Heart left ventricle (tissue), 16 donors: ENCODE data around the gene COMMD4. TPM values are rescaled to one million over a fixed set of nuclear protein-coding genes. Genes with fewer than 3 reads are reported as not detected.

Experiments used
- ATAC-seq, 4 donors: fragments of 200-7000 bp; cut with Tn5 transposase; one replicate each; pipeline ENCODE4 v1.9.1; 2020 to 2022; ENCODE audit warnings: moderate library complexity in 4 of 4, mild to moderate bottlenecking in 3 of 4, moderate number of reproducible peaks in 1 of 4
- DNase-seq, 5 donors: peaks; one replicate each; pipeline ENCODE4 v3.0.0-alpha.2; 2020
- H3K27ac ChIP-seq, 12 donors: fragments of 200-600 bp; sonication (generic) in 4 of 12; one replicate each; pipeline versions ENCODE4 v1.5.0 to v1.8.0; 2016 to 2022; ENCODE audit warnings: mild to moderate bottlenecking in 2 of 12
- H3K27me3 ChIP-seq, 9 donors: fragments of 200-600 bp; sonication (generic) in 2 of 9; one replicate each; pipeline versions ENCODE4 v1.5.1 to v1.8.0; 2016 to 2022; ENCODE audit warnings: mild to moderate bottlenecking in 3 of 9
- H3K36me3 ChIP-seq, 9 donors: fragments of 200-600 bp; sonication (generic) in 2 of 9; one replicate each; pipeline versions ENCODE4 v1.5.0 to v1.8.0; 2018 to 2022; ENCODE audit warnings: mild to moderate bottlenecking in 2 of 9
- H3K4me1 ChIP-seq, 12 donors: fragments of 200-600 bp; sonication (generic) in 4 of 12; one replicate each; pipeline versions ENCODE4 v1.5.0 to v1.8.0; 2016 to 2022; ENCODE audit warnings: mild to moderate bottlenecking in 3 of 12
- H3K4me3 ChIP-seq, 12 donors: fragments of 200-600 bp; sonication (generic) in 4 of 12; one replicate each; pipeline versions ENCODE4 v1.5.0 to v1.8.0; 2017 to 2022; ENCODE audit warnings: mild to moderate bottlenecking in 9 of 12, moderate library complexity in 4 of 12
- H3K9me3 ChIP-seq, 12 donors: fragments of 200-600 bp; sonication (generic) in 4 of 12; one replicate each; pipeline versions ENCODE4 v1.5.0 to v1.8.0; 2016 to 2022; ENCODE audit warnings: mild to moderate bottlenecking in 1 of 12
- CTCF ChIP-seq, 12 donors: fragments of 200-600 bp; sonication (generic) in 4 of 12; IDR thresholded peaks; one replicate each; pipeline versions ENCODE4 v1.5.0 to v1.8.0; 2018 to 2022; ENCODE audit warnings: antibody characterized with exemption in 12 of 12, mild to moderate bottlenecking in 5 of 12
- POLR2A ChIP-seq, 2 donors: fragments of 450-650 bp; IDR thresholded peaks; one replicate each; pipeline ENCODE4 v1.6.1; 2017; ENCODE audit warnings: antibody characterized with exemption in 2 of 2, mild to moderate bottlenecking in 2 of 2, moderate library complexity in 2 of 2
- WGBS, 4 donors: extraction: QIAGEN DNeasy Blood & Tissue Kit in 2 of 4; methylation state at CpG; one replicate each; pipeline versions ENCODE4 v1.1.5 to v1.1.7; 2013 to 2018; 5-methylcytosine and 5-hydroxymethylcytosine counted together
- intact Hi-C, 10 donors: fragments of 100-400 bp; cut with DNase I; formaldehyde crosslinking; loops; one replicate each; pipeline versions ENCODE4 v1.11.1 to v1.14.2; 2022
- polyA plus RNA-seq, 2 donors: library from polyadenylated mRNA; stranded (reverse); fragments of 200-250 nt; gene quantifications; one replicate each; pipeline ENCODE4 v1.2.3, GENCODE V29; 2013
- total RNA-seq, 9 donors: library from RNA; depleted of rRNA in 2 of 9; stranded (reverse); fragments of >200 nt in 2 of 9; fragmentation: NEBNext Ultra II Directional in 3 of 9; extraction: Animal tissue kit (Norgen Biotek cat#: 25700) in 3 of 9; gene quantifications; one replicate each; pipeline versions ENCODE4 v1.1.0 to v1.2.4, GENCODE V29; 2016 to 2023
- donor health status: ischemic (EF 13 %, LVEDD 7.1; RV severe dilation, severe dysfunction).
- donor health status: healthy with polysubstance abuse.
- donor health status: DM: no; HTN: yes; CAD: no.
- donor health status: DM: no; HTN: no; CAD: no.
- donor health status: ischemic (EF 25% LVEDD 6.9; RV normal size, moderate dysfunction).
- donor health status: ischemic (EF 25% LVEDD 5.7; RV mildly dilated, moderate dysfunction).
- donor health status: healthy.
- donor health status: DM: yes; HTN: yes; CAD: no.
- donor health status: ischemic (EF 35%, LVEDD 5.7; RV mildly dilated, moderate dysfunction).
- donor health status: nonischemic (EF 11% LVEDD 7.7; RV severe dilation, severe dysfunction).
- donor health status: DM: yes; HTN: yes; CAD: no.
- donor health status: PGD.
- donor health status: ischemic (EF 29% LVEDD 5.4; RV normal size, mild dysfunction).
- donor health status: nonischemic (EF 23%, LVEDD 6.1; RV moderate dilation, normal function).

COMMD4 gene
- total and polyA plus RNA-seq, 11 donors: 23.9 to 66.9 (median 37.6) TPM

- intact Hi-C loops: loop anchor here in 8 of 10 donors (5.0 to 10.0 kb wide), 7 partner anchors 85 to 435 kb away; partner anchors contain the start of genes SIN3A (in 6 of the 8), IMP3 (in 1 of the 8) and SNX33 (in 1 of the 8)
- peak overlapping the region in 2 of 12 donors; percentile 81 to 94 for H3K4me3 ChIP-seq
- peak overlapping the region in 2 of 12 donors; percentile 99 to 100 for H3K27ac ChIP-seq
- H3K4me1 ChIP-seq: peaks cover 0 to 23% (median 16%) of the 10 kb centered on the region in 12 donors
- DNase-seq: no peak
- peaks cover 0 to 78% (median 67%) of the 10 kb centered on the region in 9 donors for H3K36me3 ChIP-seq
- H3K9me3 ChIP-seq: no peaks in the 10 kb centered on the region
- no peak for ATAC-seq
- no peaks in the 10 kb centered on the region for H3K27me3 ChIP-seq
- no peak for TF ChIP-seq POLR2A (IDR thresholded peaks at IDR 0.05)
- TF ChIP-seq CTCF (IDR thresholded peaks at IDR 0.05): no peak
These were observed 31.1 kb downstream of the COMMD4 start for GRCh38 chr15:75367006-75367405.

GRCh38 chr15:75367406-75367912 is 31.6 kb downstream of the COMMD4 start:
- peaks cover 0 to 78% (median 67%) of the 10 kb centered on the region in 9 donors for H3K36me3 ChIP-seq
- peak in 1 of 4 donors; percentile 0 for ATAC-seq

GRCh38 chr15:75367913-75368688 is 32.2 kb downstream of the COMMD4 start, which contains the start of gene MAN2C1:
TSS of gene MAN2C1 (minus strand) at chr15:75368607. CDS start at chr15:75368583, 24 bp downstream.
- ATAC-seq (peak; percentile 95 to 98 (median 96)), DNase-seq (peak; percentile 94 to 97 (median 97))
- peak; percentile 52 to 93 (median 70) for TF ChIP-seq CTCF (IDR thresholded peaks at IDR 0.05)
- TF ChIP-seq POLR2A (IDR thresholded peaks at IDR 0.05): peak in 1 of 2 donors; percentile 77
- WGBS, 4 donors: 0 to 1% (median 0%) methylated on average over 11 to 67 of the region's 67 CpGs
- no peaks in the 10 kb centered on the region for H3K27me3 ChIP-seq
- peaks cover 0 to 23% (median 16%) of the 10 kb centered on the region in 12 donors for H3K4me1 ChIP-seq
- peaks cover 0 to 77% (median 67%) of the 10 kb centered on the region in 9 donors for H3K36me3 ChIP-seq
- H3K9me3 ChIP-seq: no peaks in the 10 kb centered on the region
- H3K4me3 ChIP-seq: peak within 1 kb of the TSS; percentile 63 to 100 (median 86)
- intact Hi-C loops: loop anchor here in 8 of 10 donors (1.0 to 10.0 kb wide), 10 partner anchors 33 to 434 kb away; partner anchors contain the start of genes SIN3A (in 7 of the 8), IMP3 (in 1 of the 8), SNUPN (in 1 of the 8) and SNX33 (in 1 of the 8)
- H3K27ac ChIP-seq: peak within 1 kb of the TSS; percentile 92 to 100 (median 98)

More at GRCh38 chr15:75367406-75367912, 31.6 kb downstream of the COMMD4 start:
- WGBS, 4 donors: 39 to 44% (median 41%) methylated on average over 7 of the region's 7 CpGs
- H3K4me1 ChIP-seq: peaks cover 0 to 23% (median 16%) of the 10 kb centered on the region in 12 donors
- H3K9me3 ChIP-seq: no peaks in the 10 kb centered on the region
- H3K27me3 ChIP-seq: no peaks in the 10 kb centered on the region
- peak overlapping the region in 11 of 12 donors; percentile 96 to 100 (median 98) for H3K27ac ChIP-seq
- H3K4me3 ChIP-seq: peak overlapping the region; percentile 63 to 100 (median 86)
- intact Hi-C loops: loop anchor here in 8 of 10 donors (5.0 to 10.0 kb wide), 7 partner anchors 85 to 435 kb away; partner anchors contain the start of genes SIN3A (in 6 of the 8), IMP3 (in 1 of the 8) and SNX33 (in 1 of the 8)
- no peak for DNase-seq
- TF ChIP-seq CTCF (IDR thresholded peaks at IDR 0.05): no peak
- TF ChIP-seq POLR2A (IDR thresholded peaks at IDR 0.05): no peak
